GM13977 (cell line): ENCODE measurements around the gene CD27.

Source experiments
- DNase-seq: peaks from one replicate; pipeline ENCODE4 v3.0.0; 2012; ENCODE audit warnings: low spot score
- in situ Hi-C: fragments of 300-500 bp; cut with MboI; formaldehyde crosslinking; loops from one replicate; pipeline ENCODE4 v1.12.0; 2022; ENCODE audit warnings: low sequenced_read_pairs, low pct_unique_long_range_greater_than_20kb, mixed read lengths, inconsistent platforms; ENCODE audit not compliant: unreplicated experiment
- TF ChIP-seq, protein P1 (sequence below): IDR thresholded peaks from 2 replicates; pipeline ENCODE4 v1.5.1; 2012; ENCODE audit warnings: mild to moderate bottlenecking, control low read depth; ENCODE audit not compliant: insufficient read depth; ENCODE audit errors: extremely low read depth, missing control alignments

CD27 gene

DNA sequence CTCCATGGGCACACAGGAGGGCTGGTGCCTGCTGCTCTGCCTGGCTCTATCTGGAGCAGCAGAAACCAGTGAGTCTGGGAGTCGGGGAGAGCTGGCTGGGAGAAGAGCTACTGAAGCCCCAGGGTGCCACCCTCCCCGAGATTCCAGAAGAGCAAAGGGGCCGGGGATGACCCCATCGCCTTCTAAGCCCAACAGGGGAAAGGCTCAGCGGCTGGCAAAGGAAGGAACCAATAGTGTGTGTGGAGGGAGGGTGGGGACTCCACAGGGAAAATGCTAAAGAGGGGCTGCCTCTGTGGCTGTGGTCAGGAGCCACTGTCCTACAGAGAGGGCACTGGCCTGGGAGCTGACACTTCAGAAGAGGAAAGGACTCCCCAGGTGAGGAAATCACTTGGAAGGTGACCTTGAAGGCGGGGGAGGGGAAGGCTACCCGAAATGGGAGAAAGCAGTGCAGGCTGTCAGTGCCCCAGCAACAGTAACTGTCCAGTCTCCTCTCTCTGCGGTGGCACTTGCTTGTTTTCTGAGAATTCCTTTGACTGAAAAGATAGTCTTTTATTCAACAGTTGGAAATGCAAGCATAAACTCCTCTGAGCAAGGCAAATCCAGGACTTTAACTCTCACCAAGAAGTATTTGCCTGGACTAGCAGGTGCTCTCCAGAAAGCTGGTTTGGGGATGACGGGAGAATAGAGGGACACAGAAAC, 7.6 kb downstream of the CD27 start:
- TF ChIP-seq, protein P1, sequence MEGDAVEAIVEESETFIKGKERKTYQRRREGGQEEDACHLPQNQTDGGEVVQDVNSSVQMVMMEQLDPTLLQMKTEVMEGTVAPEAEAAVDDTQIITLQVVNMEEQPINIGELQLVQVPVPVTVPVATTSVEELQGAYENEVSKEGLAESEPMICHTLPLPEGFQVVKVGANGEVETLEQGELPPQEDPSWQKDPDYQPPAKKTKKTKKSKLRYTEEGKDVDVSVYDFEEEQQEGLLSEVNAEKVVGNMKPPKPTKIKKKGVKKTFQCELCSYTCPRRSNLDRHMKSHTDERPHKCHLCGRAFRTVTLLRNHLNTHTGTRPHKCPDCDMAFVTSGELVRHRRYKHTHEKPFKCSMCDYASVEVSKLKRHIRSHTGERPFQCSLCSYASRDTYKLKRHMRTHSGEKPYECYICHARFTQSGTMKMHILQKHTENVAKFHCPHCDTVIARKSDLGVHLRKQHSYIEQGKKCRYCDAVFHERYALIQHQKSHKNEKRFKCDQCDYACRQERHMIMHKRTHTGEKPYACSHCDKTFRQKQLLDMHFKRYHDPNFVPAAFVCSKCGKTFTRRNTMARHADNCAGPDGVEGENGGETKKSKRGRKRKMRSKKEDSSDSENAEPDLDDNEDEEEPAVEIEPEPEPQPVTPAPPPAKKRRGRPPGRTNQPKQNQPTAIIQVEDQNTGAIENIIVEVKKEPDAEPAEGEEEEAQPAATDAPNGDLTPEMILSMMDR, result no peak
- DNase-seq, result no peak
- in situ Hi-C loops, result no loop called here

DNA sequence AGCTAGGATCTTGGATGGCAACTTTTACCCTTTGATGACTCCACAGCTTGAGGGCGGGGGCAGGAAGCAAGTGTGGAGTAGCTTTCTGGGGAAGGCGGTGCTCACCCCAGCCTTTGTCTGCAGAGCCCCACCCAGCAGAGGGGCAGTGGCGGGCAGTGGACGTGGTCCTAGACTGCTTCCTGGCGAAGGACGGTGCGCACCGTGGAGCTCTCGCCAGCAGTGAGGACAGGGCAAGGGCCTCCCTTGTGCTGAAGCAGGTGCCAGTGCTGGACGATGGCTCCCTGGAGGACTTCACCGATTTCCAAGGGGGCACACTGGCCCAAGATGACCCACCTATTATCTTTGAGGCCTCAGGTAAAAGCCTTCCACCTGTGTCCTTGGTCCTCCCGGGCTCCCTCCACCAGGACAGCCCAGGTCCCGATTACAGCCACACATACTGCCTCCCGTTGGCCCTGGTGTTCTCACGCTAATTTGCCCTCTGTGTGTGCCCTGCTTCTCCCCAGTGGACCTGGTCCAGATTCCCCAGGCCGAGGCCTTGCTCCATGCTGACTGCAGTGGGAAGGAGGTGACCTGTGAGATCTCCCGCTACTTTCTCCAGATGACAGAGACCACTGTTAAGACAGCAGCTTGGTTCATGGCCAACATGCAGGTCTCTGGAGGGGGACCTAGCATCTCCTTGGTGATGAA, 8.3 kb downstream of the CD27 start:
- in situ Hi-C loops, result no loop called here
- DNase-seq, result no peak
- TF ChIP-seq, protein P1, result no peak

- no peak for DNase-seq
- TF ChIP-seq, protein P1, result no peak
- in situ Hi-C loops, result no loop called here
Observed at GRCh38 chr12:6457220-6457945, 12.6 kb downstream of the CD27 start.

GRCh38 chr12:6458281-6459003, 13.7 kb downstream of the CD27 start:
- no peak for DNase-seq
- in situ Hi-C loops, result no loop called here
- TF ChIP-seq, protein P1, result no peak

GRCh38 chr12:6459004-6459337, 14.2 kb downstream of the CD27 start:
- TF ChIP-seq, protein P1, result no peak
- no peak for DNase-seq
- in situ Hi-C loops, result no loop called here

GRCh38 chr12:6460751-6461371, 16.1 kb downstream of the CD27 start:
- TF ChIP-seq, protein P1, result no peak
- no peak for DNase-seq
- in situ Hi-C loops, result loop anchor here (5.0 to 10.0 kb wide), 2 partner anchors 39 to 126 kb away; no protein-coding TSS in a partner anchor
